ENCODE data around the gene DLGAP4.

- TF ChIP-seq CTCF (IDR thresholded peaks at IDR 0.05; ENCODE audit: low read length) (no peak), EZH2phosphoT487 (IDR thresholded peaks at IDR 0.05; ENCODE audit: low read length) (no peak)
Measured at GRCh38 chr20:36262440-36262839, 43.7 kb upstream of the DLGAP4 start.
